22Rv1 (cell line): ENCODE results near the gene KIF3A.

Experiments used
- CTCF ChIP-seq: fragments of 450-650 bp; IDR thresholded peaks from 2 replicates; pipeline ENCODE4 v1.5.1; 2017; ENCODE audit warnings: mild to moderate bottlenecking
- ZFX ChIP-seq: fragments of 450-650 bp; IDR thresholded peaks from 2 replicates; pipeline ENCODE4 v1.6.1; 2017; ENCODE audit warnings: antibody characterized with exemption, borderline replicate concordance

- TF ChIP-seq CTCF (no peak), ZFX (no peak)
These were observed 25.1 kb upstream of the KIF3A start for GRCh38 chr5:132762246-132763000.
